Panc1 (cell line): ENCODE results near the gene LRPPRC.

Source experiments
- CTCF ChIP-seq: fragments of 450-650 bp; IDR thresholded peaks from 2 replicates; pipeline ENCODE4 v1.5.1; 2017; ENCODE audit warnings: mild to moderate bottlenecking
- POLR2AphosphoS5 ChIP-seq: IDR thresholded peaks from 2 replicates; pipeline ENCODE4 v1.6.1; 2012; ENCODE audit warnings: mild to moderate bottlenecking, low read depth, low read length, moderate library complexity
- REST ChIP-seq, 2 experiments: IDR thresholded peaks; 2 replicates each; pipeline ENCODE4 v1.6.1; 2011 to 2012; ENCODE audit warnings: low read depth in 2 of 2, control low read depth in 1 of 2, low read length in 1 of 2, mild to moderate bottlenecking in 1 of 2, moderate library complexity in 1 of 2; ENCODE audit not compliant: insufficient read depth in 1 of 2

GRCh38 chr2:43882312-43882711 lies 113.5 kb downstream of the LRPPRC start:
- TF ChIP-seq CTCF (no peak), REST (IDR thresholded peaks at IDR 0.05; ENCODE audit: insufficient read depth in 1 of 2, low read depth in 2 of 2, low read length in 1 of 2) (no peak), POLR2AphosphoS5 (peak; percentile 35; the same call in 1 of the 2 replicates)
